Left lung (tissue), 10 donors: ENCODE data around the gene ADCY3. TPM values are rescaled to one million over a fixed set of nuclear protein-coding genes. Genes with fewer than 3 reads are reported as not detected.

ENCODE experiments used
- ATAC-seq: fragments of 200-7000 bp; cut with Tn5 transposase; one replicate; pipeline ENCODE4 v1.9.1; 2020; ENCODE audit warnings: moderate library complexity
- DNase-seq, 4 donors: peaks; one replicate each; pipeline ENCODE4 v3.0.0-alpha.2; 2013 to 2020
- H3K27ac ChIP-seq, 2 donors: fragments of 200-600 bp; sonication (generic) in 1 of 2; one replicate each; pipeline versions ENCODE4 v1.5.0 to v1.8.0; 2020 to 2021
- H3K27me3 ChIP-seq, 2 donors: fragments of 200-600 bp; sonication (generic) in 1 of 2; one replicate each; pipeline versions ENCODE4 v1.5.0 to v1.8.0; 2020 to 2021
- H3K36me3 ChIP-seq, 2 donors: fragments of 200-600 bp; sonication (generic) in 1 of 2; one replicate each; pipeline versions ENCODE4 v1.5.0 to v1.8.0; 2020 to 2021
- H3K4me1 ChIP-seq, 2 donors: fragments of 200-600 bp; one replicate each; pipeline ENCODE4 v1.8.0; 2021
- H3K4me3 ChIP-seq, 2 donors: fragments of 200-600 bp; sonication (generic) in 1 of 2; one replicate each; pipeline versions ENCODE4 v1.5.0 to v1.8.0; 2020 to 2021; ENCODE audit warnings: mild to moderate bottlenecking in 1 of 2
- H3K9me3 ChIP-seq, 2 donors: fragments of 200-600 bp; sonication (generic) in 1 of 2; one replicate each; pipeline versions ENCODE4 v1.5.0 to v1.8.0; 2020 to 2021
- CTCF ChIP-seq, 2 donors: fragments of 200-600 bp; sonication (generic) in 1 of 2; IDR thresholded peaks; one replicate each; pipeline versions ENCODE4 v1.5.0 to v1.8.0; 2021; ENCODE audit warnings: antibody characterized with exemption in 2 of 2
- intact Hi-C, 2 donors: fragments of 100-400 bp; cut with DNase I; formaldehyde crosslinking; loops; one replicate each; pipeline versions ENCODE4 v1.11.2 to v1.14.2; 2022
- polyA plus RNA-seq, 6 donors: library from polyadenylated mRNA; unstranded; fragments of 120-200 nt; gene quantifications; one replicate each; pipeline ENCODE4 v1.2.1, GENCODE V29; 2013; ENCODE audit not compliant: insufficient read length in 6 of 6
- total RNA-seq, 2 donors: library from RNA; stranded (reverse); fragmentation: NEBNext Ultra II Directional; extraction: Animal tissue kit (Norgen Biotek cat#: 25700); gene quantifications; one replicate each; pipeline ENCODE4 v1.2.1, GENCODE V29; 2021
- donor health status: DM: no; HTN: yes; CAD: no.
- donor health status: DM: no; HTN: no; CAD: no.

ADCY3 gene
- total and polyA plus RNA-seq, 8 donors = 31.4 to 50.5 (median 38.8) TPM

DNA sequence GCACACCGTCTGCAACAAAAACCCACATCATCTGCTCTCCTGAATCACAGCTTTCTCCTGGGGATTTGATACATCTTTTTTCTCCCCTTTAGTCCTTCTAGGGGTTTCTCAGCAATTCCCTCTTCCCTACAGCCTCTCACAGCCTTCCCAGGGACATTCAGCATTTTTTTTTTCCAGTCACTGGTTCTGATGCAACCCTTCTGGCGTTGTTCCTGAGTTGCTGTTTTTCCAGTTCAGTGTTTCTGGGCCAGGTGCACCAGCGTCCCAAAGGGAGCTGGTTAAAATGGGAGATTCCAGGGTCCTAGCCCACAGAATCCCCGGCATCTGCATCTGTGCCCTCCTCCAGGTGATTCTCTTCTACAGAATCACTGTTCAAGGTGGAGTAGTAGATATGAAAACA, 36.1 kb downstream of the ADCY3 start:
- H3K4me1 ChIP-seq = peaks cover 0 to 8% of the 10 kb centered on the region in 2 donors
- DNase-seq (no peak), ATAC-seq (peak; percentile 13)
- no peak for TF ChIP-seq CTCF (IDR thresholded peaks at IDR 0.05)
- no peaks in the 10 kb centered on the region for H3K9me3 ChIP-seq
- no peaks in the 10 kb centered on the region for H3K27me3 ChIP-seq
- H3K36me3 ChIP-seq = no peaks in the 10 kb centered on the region
- H3K4me3 ChIP-seq = no peak overlapping the region
- H3K27ac ChIP-seq = no peak overlapping the region
- intact Hi-C loops = no loop called here

DNA sequence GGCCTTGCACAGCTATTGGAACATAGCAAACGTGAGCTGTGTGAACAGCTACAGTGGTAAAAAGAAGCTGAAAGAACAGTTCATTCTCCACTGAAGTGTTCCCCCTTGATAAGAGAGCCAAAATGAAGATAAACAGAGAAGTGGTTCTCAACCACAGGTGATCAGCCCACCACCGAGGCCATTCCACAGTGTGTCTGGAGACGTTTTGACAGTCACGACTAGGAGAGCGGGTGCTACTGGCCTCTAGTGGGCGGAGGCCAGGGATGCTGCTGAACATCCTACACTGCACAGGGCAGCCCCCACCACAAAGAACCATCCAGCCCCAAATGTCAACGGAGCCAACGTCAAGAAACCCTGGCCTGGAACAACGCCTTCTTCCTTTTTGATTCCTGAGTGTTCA, 38.4 kb downstream of the ADCY3 start:
- H3K4me1 ChIP-seq = no peaks in the 10 kb centered on the region
- no peak for DNase-seq
- ATAC-seq = no peak
- no peak overlapping the region for H3K4me3 ChIP-seq
- no peak overlapping the region for H3K27ac ChIP-seq
- no peaks in the 10 kb centered on the region for H3K9me3 ChIP-seq
- intact Hi-C loops = no loop called here
- H3K36me3 ChIP-seq = no peaks in the 10 kb centered on the region
- no peak for TF ChIP-seq CTCF (IDR thresholded peaks at IDR 0.05)
- H3K27me3 ChIP-seq = no peaks in the 10 kb centered on the region

DNA sequence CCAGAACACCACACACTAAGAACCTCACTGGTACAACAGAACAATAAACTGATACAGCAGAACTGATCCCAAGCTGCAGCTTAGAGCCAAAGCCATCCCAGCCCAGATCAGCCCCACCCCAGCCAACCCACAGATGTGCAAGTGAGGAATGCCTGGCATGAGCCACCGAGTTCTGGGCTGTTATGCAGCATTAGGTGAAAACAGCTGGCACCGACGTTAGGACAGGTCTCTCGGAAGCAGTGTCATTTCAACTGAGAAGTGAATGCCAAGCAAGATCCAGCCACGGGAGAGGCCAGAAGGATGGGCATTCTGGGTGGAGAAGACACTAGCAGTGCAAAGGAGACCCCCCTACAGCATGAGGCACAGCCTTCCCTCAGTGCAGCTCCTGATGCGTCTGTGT, 38.9 kb downstream of the ADCY3 start:
- H3K27ac ChIP-seq = no peak overlapping the region
- ATAC-seq = no peak
- no peaks in the 10 kb centered on the region for H3K4me1 ChIP-seq
- TF ChIP-seq CTCF (IDR thresholded peaks at IDR 0.05) = no peak
- H3K4me3 ChIP-seq = no peak overlapping the region
- no peaks in the 10 kb centered on the region for H3K27me3 ChIP-seq
- no peaks in the 10 kb centered on the region for H3K9me3 ChIP-seq
- intact Hi-C loops = no loop called here
- no peak for DNase-seq
- H3K36me3 ChIP-seq = no peaks in the 10 kb centered on the region

DNA sequence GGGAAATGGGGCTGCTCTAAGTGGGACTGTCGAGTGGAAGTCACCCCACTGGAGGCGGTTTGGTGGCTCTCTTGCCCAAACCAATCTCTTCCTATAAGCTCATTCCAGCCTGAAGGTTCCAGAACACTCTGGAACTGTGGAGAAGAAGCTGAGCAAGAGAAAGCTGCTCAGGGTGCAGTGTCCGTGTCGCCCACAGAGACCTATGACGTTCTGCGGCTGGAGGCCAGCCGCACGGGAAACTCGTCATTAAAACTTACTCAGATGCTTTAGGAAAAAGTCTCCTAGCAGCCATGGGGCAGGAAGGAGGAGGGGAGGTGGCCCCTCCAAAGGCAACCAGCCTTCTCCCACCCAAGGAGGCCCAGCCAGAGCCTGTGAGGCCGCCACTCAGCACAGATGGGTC, 41.7 kb downstream of the ADCY3 start:
- Histone ChIP-seq H3K27me3 (no peaks in the 10 kb centered on the region), H3K27ac (peak overlapping the region in 1 of 2 donors; percentile 26), H3K36me3 (no peaks in the 10 kb centered on the region), H3K9me3 (no peaks in the 10 kb centered on the region), H3K4me3 (no peak overlapping the region), H3K4me1 (no peaks in the 10 kb centered on the region)
- intact Hi-C loops = no loop called here
- DNase-seq = no peak
- no peak for ATAC-seq
- TF ChIP-seq CTCF (IDR thresholded peaks at IDR 0.05) = no peak

GRCh38 chr2:24877646-24878045, 42.4 kb downstream of the ADCY3 start:
- no peaks in the 10 kb centered on the region for H3K27me3 ChIP-seq
- no peaks in the 10 kb centered on the region for H3K4me1 ChIP-seq
- H3K4me3 ChIP-seq = no peak overlapping the region
- TF ChIP-seq CTCF (IDR thresholded peaks at IDR 0.05) = no peak
- intact Hi-C loops = no loop called here
- H3K27ac ChIP-seq = no peak overlapping the region
- no peaks in the 10 kb centered on the region for H3K36me3 ChIP-seq
- H3K9me3 ChIP-seq = no peaks in the 10 kb centered on the region
- DNase-seq (no peak), ATAC-seq (no peak)
